ENCODE measurements around the gene CCDC85C. TPM values are rescaled to one million over a fixed set of nuclear protein-coding genes. Genes with fewer than 3 reads are reported as not detected.

CCDC85C gene
- total RNA-seq, 2 experiments from 2014 or later = 6.4 to 15.0 TPM

DNA sequence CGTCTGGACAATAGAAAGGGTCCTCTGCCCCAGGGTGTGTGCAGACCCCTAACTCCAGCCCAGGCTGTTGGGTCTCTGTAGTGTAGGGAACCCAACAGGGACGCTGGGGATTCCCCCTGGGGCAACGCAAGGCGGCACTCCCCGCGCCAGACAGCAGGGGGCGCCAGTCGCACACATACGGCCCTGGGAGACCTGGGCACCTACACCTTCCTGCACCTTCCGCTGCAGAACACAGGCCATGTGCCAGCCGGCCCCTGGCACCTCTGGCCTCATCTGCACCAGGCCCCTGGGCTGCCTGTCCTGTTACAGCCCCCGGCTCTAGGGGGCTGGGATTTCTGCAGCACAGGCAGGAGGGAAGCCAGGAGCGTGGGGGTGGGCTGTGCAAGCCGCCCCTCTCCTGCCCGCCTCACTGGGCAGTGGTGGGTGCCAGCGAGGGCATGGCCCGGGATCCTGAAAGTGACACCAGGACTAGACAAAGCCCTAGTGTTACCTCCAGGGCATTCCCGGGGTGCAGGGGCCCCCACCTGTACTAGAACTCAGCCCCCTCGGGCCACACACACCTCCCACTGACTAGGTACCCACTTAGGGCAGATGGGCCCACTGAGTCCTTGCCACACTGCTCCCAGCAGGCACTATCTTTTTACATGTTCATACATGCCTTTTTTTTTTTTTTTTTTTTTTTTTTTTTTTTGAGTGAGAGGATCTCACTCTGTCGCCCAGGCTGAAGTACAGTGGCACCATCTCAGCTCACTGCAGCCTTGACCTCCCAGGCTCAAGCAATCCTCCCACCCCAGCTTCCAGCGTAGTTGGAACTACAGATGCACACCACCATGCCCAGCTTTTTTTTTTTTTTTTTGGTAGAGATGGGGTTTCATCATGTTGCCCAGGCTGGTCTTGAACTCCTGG is 85.3 kb downstream of the CCDC85C start:
- intact Hi-C loops (cut with micrococcal nuclease; ENCODE audit: unreplicated experiment) = loop anchor here (1.0 to 5.0 kb wide), 4 partner anchors 111 to 367 kb away; no protein-coding TSS in a partner anchor
- Histone ChIP-seq H3K27ac (ENCODE audit: low read depth, low read length, poor library complexity, severe bottlenecking) (no peak overlapping the region), H3K9me2 (ENCODE audit: insufficient read depth, low read length) (no peaks in the 10 kb centered on the region), H3K4me3 (ENCODE audit: low read depth, low read length, poor library complexity, severe bottlenecking) (no peak overlapping the region), H3K4me1 (ENCODE audit: insufficient read depth, low read length, poor library complexity, severe bottlenecking) (no peaks in the 10 kb centered on the region), H2AFZ (ENCODE audit: low read length) (no peak overlapping the region), H3K9me3 (ENCODE audit: low read length) (no peaks in the 10 kb centered on the region), H3K79me2 (ENCODE audit: insufficient read depth, low read depth, low read length) (no peaks in the 10 kb centered on the region), H4K20me1 (ENCODE audit: insufficient read depth, low read length) (no peaks in the 10 kb centered on the region), H3K4me2 (ENCODE audit: low read length) (no peak overlapping the region), H3K36me3 (ENCODE audit: insufficient read depth, low read length) (no peaks in the 10 kb centered on the region)
- CTCF ChIA-PET (ENCODE audit: unreplicated experiment) = no interaction called here
- TF ChIP-seq, protein P1, sequence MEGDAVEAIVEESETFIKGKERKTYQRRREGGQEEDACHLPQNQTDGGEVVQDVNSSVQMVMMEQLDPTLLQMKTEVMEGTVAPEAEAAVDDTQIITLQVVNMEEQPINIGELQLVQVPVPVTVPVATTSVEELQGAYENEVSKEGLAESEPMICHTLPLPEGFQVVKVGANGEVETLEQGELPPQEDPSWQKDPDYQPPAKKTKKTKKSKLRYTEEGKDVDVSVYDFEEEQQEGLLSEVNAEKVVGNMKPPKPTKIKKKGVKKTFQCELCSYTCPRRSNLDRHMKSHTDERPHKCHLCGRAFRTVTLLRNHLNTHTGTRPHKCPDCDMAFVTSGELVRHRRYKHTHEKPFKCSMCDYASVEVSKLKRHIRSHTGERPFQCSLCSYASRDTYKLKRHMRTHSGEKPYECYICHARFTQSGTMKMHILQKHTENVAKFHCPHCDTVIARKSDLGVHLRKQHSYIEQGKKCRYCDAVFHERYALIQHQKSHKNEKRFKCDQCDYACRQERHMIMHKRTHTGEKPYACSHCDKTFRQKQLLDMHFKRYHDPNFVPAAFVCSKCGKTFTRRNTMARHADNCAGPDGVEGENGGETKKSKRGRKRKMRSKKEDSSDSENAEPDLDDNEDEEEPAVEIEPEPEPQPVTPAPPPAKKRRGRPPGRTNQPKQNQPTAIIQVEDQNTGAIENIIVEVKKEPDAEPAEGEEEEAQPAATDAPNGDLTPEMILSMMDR (conservative IDR thresholded peaks at IDR 0.05; ENCODE audit: low read length) = peak; percentile 86
- TF ChIP-seq EZH2phosphoT487 (IDR thresholded peaks at IDR 0.05; ENCODE audit: borderline replicate concordance, low read depth, low read length) = no peak
- peak; percentile 72 for DNase-seq (ENCODE audit: low spot score)
- POLR2A ChIA-PET = no interaction called here
- no TSS peak for BruUV-seq (replicated peaks)

DNA sequence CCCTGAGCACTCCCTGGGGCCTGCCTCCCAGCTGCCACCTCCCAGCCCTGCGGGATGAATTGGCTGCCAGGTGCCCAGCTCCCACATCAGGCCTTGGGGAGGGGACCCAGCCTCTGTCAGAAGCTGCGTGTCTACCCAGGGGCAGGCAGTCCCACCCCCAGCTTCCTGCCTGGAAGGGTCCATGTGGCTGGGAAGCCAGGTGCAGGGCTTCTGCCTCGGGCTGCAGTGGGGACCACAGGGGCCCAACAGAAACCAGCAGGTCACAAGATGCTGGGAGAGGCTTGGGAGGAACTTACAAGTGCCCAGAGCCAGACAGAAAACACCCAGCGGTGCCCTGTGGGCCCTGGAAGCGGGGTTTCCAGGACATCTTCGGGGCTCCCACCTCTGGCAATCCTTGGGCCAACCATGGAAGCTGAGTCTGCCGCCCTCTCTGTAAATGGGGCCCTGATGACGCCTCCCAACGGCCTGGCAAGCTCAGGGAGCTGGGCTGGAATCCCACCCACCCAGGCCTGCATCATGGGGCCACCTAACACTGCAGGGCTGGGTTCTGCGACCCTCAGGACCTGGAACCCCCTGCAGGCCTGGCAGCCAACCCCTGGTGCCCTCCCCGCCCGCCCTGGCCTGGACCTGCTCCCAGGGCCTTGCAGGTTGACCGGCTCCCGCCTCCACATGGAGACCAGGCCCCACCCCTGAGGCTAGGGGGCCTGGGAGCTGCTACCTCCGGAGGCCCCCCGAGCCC is 86.2 kb downstream of the CCDC85C start:
- CTCF ChIA-PET (ENCODE audit: unreplicated experiment) = interaction anchor here (0.5 kb wide), 1 partner anchor 171 kb away, joined by 3 read pairs; no protein-coding TSS in a partner anchor
- TF ChIP-seq, protein P1 (conservative IDR thresholded peaks at IDR 0.05; ENCODE audit: low read length) = no peak
- no peak for TF ChIP-seq EZH2phosphoT487 (IDR thresholded peaks at IDR 0.05; ENCODE audit: borderline replicate concordance, low read depth, low read length)

More for the DNA sequence above, 86.2 kb downstream of the CCDC85C start:
- POLR2A ChIA-PET = interaction anchor here (0.7 kb wide), 1 partner anchor 11 kb away, joined by 3 read pairs; no protein-coding TSS in a partner anchor
- H3K4me3 ChIP-seq (ENCODE audit: low read depth, low read length, poor library complexity, severe bottlenecking) = no peak overlapping the region
- H3K36me3 ChIP-seq (ENCODE audit: insufficient read depth, low read length) = no peaks in the 10 kb centered on the region
- intact Hi-C loops (cut with micrococcal nuclease; ENCODE audit: unreplicated experiment) = loop anchor here (1.0 to 5.0 kb wide), 4 partner anchors 111 to 367 kb away; no protein-coding TSS in a partner anchor
- H3K27ac ChIP-seq (ENCODE audit: low read depth, low read length, poor library complexity, severe bottlenecking) = no peak overlapping the region
- DNase-seq (ENCODE audit: low spot score) = no peak
- H3K9me2 ChIP-seq (ENCODE audit: insufficient read depth, low read length) = no peaks in the 10 kb centered on the region
- H3K9me3 ChIP-seq (ENCODE audit: low read length) = no peaks in the 10 kb centered on the region
- H3K79me2 ChIP-seq (ENCODE audit: insufficient read depth, low read depth, low read length) = no peaks in the 10 kb centered on the region
- no peak overlapping the region for H3K4me2 ChIP-seq (ENCODE audit: low read length)
- no peak overlapping the region for H2AFZ ChIP-seq (ENCODE audit: low read length)
- BruUV-seq (replicated peaks) = no TSS peak
- no peaks in the 10 kb centered on the region for H4K20me1 ChIP-seq (ENCODE audit: insufficient read depth, low read length)
- H3K4me1 ChIP-seq (ENCODE audit: insufficient read depth, low read length, poor library complexity, severe bottlenecking) = no peaks in the 10 kb centered on the region

Data from OCI-LY7 (cell line).